ENCODE results near the gene KL.

Gene KL

GRCh38 chr13:33115274-33115673 lies 99.1 kb downstream of the KL start:
- ATAC-seq: no peak
